ENCODE results near the gene PARVB.

The PARVB gene

DNA sequence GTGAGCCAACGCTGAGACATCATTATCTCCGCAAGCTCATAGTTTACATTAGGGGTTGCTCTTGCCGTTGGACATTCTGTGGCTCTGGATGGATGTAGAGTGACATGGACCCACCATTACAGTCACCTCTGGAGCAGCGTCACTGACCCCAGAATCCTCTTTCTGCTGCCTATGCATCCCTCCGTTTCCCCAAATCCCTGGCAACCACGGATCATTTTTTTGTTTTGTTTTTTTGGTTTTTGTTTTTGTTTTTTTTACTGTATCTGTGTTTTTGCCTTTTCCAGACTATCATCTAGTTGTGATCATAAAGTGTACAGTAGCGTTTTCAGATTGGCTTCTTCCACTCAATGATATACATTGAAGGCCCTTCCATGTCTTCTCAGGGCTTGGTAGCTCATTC, 4.0 kb downstream of the PARVB start:
- DNase-seq (ENCODE audit: low read depth), result no peak

DNA sequence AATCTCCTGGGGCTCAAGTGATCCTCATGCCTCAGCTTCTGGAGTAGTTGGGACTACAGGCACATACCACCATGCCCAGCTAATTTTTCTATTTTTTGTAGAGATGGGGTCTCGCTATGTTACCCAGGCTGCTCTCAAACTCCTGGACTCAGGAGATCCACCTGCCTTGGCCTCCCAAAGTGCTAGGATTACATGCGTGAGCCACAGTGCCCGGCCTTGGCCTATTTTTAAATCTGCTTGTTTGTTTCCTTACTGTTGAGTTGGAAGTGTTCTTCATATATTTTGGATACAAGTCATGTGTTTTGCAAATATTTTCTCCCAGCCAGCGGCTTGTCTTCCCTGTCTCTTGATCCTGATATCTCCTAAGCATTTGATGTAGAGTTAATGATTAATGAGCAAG, 5.0 kb downstream of the PARVB start:
- DNase-seq (ENCODE audit: low read depth), result no peak

DNA sequence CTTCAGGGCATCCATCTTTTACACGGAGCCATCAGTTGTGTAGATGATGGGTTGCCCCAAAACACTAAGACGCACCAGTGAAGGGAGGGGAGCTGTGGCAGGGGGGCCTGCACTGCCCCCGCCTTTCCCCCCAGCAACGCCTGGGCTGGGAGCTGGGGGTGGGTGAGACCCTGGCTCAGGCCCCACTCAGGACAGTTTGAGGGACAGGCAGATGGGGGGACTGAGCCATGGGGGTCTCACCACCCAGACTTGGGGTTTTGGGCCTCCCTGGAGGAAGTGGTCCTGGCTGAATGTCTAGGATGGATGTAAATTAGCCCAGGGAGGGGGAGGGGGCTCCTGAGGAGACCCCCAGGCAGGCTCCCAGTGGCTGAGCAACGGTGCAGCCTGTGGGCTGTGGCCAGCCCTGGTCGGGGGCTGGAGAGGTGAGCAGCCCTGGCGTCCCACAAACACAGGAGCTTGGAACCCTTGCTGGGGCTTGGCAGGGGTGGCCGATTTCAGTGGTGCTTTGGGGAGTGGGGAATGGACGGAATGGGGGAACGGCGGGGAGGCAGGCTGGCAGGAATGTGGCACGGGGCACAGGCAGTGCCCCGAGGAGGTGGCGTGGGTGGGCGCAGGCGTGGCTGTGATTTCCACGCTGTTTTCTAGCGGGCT, 6.1 kb downstream of the PARVB start:
- DNase-seq (ENCODE audit: low read depth), result no peak

DNA sequence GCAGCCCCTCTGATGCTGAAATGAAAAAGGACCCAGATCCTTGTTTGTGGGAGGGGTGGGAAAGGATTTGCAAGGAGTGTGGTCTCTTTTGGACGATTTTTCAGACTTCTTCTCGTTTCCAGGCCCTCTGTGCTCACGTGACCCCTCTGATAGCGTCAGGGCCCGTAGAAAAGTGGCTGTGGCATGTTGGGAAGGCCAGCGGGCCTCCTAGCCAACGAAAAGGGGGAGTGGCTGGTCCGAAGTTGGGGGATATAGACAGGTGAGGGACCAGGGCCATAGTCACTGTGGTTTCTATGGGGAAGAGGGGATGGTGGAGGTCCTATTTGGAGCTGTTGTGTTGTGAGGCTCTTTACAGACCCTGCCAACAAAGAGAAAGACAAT, 6.6 kb downstream of the PARVB start:
- no peak for DNase-seq (ENCODE audit: low read depth)

DNA sequence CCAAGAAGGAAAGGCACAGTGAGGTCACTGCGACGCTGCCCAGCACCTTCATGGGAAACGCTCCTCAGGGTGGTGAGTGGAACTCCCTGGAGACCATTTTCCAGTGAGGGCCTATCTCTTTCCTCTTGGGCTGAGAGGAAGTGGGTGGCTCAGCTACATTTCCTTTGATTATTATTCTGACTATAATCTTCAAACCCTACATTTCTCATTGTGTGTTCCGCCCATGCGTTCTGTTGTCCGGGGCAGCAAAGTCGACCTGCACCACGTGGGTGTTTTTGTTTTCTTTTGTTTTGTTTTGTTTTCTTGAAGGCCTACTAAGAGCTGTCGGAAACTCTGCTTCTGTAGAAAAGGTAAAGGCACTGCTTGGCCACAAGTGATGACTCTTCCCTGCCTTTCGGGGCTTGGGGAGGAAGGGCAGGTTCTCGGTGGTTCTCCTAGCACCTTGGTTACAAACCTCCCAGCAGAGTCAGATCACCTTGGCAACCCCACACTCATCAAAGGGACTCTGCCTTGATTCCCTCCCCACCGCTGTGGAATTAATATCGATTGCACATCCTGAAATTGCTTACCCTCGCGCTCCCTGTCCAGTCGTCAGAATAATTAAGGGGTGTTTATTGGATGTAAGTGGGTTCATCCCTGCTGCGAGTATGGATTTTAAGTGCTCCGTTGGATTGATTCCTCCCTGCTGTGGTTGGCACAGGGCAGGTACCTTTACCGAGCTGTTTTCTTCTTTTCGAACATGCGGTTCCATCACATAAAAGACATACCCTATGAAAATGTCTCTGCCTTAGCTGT, 7.3 kb downstream of the PARVB start:
- DNase-seq (ENCODE audit: low read depth), result no peak

DNA sequence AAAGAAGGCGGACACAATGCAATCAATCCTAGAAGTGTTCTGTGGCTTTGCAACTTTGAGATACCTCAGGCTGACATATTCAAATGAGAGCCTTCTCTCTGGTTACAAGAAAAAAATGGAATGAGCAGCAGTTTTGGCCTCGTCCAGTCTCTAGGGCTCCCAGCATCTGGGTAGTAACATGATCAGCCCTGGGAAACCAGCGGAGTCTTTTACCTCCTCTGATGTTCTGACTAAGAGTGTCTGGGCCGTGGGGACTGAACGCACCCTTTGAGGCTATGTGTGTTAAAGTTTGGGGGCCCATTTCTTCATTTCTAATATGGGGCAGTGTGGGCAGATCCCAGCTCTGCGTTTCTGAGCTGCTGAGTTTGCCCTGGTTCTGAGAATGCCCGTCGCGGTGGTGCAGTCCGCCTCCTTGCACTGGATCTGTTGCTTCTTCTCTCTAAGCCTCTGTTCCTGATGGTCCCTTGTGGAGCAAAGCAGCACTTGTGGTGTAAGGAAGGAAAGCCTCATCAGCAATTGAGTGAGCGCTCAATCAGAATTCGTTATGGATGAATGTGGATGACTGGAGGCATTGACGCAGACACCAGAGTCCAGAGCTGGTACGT, 8.1 kb downstream of the PARVB start:
- DNase-seq (ENCODE audit: low read depth), result no peak

DNA sequence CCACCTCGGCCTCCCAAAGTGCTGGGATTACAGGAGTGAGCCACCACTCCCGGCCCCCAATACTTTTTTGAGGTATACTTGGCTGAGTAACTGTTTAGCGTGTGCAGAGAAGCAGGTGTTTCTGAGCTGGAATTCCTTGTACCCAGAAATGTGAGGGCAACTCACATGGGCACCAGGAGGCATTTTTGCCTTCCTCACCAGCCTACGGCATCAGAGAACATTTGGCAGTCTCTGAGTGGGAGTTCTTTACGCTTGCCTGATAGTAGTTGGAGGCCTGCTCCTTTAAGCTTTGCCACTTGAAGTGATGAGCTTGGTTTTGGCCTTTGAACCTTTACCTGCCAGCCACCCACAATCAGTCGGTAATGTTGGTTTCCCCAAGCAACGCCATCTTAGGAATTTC, 9.2 kb downstream of the PARVB start:
- no peak for DNase-seq (ENCODE audit: low read depth)

DNA sequence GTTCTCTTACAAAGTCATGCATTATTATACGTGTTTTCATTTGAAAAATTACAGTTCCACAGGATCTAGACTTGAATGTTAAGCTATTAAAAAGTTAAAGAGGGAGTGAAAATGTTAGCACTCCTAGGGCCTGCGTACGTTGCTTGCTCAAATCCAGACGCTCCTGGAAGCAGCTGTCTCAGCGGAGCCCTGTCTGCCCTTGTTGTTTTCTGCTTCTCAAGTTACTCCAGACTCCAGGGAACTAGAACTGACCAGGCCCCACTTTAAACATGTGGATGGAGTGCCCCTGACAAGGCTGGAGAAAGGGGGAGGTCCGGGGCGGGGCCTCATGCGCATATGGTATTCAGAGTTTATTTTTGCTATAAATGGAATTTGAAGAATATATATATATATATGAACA, 9.6 kb downstream of the PARVB start:
- DNase-seq (ENCODE audit: low read depth), result no peak

DNA sequence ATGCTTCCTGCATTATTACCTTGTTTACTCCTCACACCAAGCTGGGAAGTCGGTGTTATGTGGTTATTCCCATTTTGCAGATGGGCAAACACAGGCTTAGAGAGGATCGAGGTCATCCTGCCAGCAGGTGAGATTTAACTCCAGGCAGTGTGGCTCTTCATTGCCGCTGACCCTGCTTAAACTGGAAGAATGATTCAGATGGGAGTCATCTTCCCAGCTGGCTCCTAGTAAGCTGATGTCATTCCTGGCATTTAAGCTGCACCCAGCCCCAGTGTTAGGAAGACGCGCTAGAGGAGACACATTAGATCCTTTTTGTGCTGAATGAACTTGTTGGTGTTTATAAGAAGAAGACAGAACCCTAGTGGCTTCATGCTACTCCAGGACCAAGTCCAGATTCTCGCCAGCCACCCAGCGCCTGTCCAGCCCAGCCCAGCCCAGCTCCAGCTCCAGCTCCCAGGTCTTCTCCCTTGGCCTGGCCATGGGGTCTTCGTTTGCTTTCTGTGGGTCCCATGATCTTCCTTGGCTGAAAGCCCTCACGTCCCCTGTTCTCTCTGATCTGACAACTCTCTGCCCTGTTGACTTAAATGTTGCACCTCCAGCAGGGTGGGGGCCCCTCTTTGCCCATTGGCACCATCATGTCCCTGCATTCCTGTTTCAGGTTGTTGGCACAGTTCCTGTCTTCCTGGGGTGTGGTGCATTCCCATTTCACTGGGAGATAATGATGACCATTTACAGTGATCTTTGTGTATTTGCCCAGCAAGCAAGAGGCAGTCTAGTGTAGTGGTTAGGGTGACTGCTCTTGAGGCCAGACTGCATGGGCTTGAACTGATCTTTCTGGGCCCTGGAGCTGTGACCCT, 13.6 kb downstream of the PARVB start:
- DNase-seq (ENCODE audit: low read depth), result no peak

DNA sequence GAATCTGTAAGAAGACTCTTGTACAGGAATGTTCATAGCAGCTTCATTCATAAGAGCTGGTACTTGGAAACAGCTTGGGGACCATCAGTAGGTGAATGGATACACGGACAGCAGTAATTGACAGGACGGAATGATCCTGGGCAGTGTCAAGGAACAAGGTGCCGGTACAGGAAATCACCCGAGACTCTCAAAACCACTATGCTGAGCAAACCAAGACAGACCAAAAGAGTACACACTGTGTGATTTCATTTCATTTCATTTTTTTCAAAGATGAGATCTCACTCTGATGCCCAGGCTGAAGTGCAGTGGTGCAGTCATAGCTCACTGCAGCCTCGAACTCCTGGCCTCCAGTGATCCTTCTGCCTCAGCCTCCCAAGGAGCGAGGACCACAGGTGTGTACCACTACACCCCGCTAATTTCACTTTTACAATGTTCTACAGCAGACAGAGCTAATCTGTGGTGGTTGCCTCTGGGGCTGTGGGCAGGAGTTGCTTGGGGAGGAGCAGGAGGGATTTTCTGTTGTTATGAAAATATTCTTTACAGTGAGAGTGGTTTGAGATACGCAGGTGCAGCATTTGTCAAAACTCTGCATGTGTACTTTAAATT, 15.6 kb downstream of the PARVB start:
- DNase-seq (ENCODE audit: low read depth), result no peak

DNA sequence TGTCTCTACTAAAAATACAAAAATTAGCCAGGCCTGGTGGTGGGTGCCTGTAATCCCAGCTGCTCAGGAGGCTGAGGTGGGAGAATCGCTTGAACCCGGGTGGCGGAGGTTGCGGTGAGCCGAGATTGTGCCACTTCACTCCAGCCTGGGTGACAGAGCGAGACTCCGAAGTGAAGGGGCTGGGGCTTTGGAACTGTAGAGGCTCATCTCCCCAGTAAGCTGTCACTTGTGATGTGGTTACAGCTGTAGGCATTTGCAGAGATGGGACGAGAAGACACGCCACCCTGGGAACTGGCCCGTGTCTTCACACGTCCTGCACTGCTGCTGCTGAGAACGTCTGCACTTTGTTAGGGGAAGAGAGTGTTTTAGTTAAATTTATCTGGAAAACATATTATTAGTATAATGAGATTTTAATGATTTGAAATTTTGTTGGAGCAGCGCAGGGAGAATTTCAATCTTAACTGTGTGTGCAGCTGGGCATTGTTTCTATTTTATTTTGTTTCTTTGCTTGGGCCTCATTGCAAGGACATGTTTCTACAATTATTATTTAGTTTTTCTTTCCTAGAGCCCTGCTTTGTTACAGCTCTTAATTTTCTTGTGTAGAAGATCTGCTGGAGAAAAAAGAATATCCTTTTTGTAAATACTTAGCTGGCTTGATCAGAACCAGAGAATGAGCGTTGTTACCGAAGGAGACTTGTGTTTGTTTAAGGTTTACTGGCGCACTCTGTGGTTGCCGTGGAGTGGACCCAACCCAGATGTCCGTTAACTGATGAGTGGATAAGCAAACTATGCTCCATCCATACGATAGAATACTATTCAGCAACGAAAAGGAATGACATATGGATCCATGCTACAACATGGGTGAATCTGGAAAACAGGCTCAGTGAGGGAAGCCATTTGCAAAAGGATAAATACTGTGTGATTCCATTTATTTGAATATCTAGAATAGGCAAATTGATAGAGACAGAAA, 18.4 kb downstream of the PARVB start:
- DNase-seq (ENCODE audit: low read depth), result no peak

DNA sequence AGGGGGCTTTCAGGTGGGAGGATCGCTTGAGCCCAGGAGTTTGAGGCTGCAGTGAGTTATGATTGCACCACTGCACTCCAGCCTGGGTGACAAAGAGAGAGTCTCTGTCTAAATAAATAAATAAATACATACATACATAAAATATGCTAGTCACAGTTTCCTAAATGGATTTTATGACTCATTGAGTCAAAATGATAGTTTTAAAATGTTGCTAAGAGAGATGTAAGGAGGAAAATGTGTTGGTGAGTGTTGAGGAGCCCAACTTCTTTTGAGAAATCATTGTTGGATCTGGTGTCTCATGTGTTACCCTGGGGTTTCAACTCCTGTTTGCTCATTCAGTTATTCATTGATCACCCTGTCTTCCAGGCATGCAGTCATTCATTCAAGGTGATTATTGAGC, 21.0 kb downstream of the PARVB start:
- no peak for DNase-seq (ENCODE audit: low read depth)

DNA sequence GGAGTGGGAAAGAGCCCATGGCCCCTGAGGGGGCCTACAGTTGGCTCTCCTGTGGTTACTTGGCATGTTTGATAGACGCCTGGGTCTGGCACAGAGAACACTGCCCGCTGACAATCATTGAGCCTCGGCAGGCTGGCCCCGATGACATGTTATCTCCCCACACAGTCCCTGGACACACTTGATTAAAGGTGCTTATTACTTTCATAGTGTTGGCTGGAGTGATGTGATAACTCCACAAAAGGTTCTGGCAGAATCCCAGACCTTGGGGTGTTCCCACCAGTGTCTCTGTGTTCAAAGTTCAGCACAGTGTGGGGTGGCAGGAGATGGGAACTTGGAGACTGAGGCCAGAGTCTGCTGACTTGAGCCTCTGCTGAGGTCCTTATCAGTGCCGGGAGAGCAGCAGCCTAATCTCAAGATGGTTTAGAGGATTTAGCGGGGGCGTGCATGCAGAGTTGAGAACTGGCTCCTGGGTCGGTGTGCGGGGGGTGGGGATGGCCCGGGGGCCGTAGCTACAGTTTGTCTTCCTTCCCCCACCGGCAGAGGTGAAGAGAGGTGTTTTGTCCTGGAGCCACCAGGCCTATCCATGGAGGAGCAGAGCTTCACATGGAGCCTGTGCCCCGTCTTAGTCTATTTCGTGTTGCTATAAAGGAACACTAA, 22.5 kb downstream of the PARVB start:
- no peak for DNase-seq (ENCODE audit: low read depth)

DNA sequence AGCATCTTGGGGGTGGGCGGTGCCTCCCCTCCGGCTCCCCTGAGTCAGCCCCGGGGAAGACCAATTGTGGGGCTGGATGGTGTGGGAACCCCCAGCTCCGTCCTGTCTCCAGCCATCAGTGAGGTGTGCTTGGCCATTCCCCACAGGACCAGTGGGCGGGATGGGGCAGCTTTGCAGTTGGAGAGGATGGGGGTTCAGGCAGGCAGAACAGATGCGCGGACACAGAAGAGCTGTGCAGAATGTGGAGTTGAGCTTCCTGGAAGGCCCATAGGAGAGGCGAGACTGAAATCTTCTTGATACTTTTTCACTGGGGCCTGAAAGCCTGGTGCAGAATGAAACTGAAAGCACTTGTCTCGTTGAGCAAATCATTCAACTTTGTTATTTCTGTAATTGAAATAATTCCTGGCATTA, 23.8 kb downstream of the PARVB start:
- DNase-seq (ENCODE audit: low read depth), result no peak

DNA sequence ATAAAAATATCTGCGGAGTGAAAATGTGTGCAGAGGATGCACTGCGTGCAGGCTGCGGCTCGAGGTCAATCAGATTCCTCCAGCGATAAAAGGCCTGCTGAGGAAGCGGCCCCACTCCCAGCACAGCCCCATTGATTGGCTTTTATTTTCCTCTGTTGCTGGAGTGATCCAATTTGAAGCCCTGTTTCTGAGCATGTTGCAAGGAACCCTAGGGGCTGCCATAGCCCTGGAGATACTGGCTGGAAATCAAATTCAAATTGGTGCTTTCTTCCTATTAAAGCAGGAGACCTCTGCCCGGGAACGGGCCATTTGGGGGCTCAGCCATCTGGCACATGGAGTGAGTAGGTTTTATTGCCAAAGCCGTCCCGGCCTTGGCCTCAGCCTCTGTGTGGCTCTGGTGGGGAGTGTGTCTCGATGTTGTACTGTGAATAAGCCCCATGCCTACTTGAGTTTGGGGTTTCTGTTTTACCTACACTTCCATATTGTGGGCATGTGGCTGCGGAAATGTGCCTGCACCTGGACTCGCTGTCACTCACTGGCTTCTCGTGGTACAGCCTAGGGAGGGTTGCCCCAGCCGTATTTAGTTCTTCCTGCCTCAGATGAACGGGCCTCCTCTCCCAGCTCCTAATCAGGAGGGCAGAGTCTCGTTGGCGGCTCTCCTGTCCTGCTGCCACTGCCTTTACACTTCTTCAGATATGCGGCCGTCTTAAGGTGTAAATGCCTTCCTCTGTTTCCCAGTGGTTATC, 25.6 kb downstream of the PARVB start:
- no peak for DNase-seq (ENCODE audit: low read depth)

DNA sequence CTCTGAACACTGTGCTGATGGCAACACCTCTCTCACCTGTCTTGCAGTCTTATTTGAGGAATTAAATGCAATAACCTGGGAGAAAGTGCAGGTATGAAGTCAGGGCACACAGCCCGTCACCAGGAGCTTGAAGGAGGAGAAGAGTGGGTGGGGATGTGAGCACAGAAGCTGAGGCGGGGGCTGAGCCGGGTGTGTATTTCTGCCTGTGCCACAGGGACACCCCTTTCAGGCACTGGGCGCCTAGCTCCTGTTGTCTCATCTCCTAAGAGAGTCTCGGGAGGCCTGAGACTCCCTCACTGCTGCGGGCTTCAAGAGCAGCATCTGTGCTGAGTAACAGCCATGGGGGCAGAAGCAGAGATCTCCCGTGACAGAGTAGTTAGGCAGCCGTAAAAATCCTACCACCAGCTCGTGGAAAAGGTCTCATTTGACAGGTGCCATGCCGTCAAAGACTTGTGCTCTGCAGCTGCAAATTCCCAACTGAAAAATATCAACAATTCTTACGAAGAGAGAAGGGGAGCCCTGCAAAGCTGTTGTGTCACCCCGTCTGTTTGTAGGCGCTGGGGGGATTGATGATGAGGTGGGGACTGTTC, 26.8 kb downstream of the PARVB start:
- no peak for DNase-seq (ENCODE audit: low read depth)

DNA sequence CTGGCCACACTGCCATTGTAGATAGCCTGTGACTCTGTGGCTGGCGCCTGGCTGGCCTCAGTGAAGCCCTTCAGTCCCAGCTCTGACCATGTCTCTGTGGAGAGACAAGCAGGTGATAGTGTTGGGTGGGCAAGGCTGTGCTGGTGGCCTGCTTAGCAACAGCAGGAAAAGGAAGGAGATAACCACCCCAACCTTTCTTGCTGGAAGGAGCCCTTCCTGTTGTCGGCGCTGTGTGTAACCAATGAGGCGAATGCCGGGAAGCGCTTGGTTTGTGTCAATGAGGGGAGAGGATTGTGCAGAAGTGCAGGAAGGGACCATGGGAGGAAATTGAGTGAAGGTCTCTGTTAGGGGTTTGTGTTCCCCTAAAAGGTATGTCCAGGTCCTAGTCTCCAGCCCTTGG, 27.3 kb downstream of the PARVB start:
- no peak for DNase-seq (ENCODE audit: low read depth)

DNA sequence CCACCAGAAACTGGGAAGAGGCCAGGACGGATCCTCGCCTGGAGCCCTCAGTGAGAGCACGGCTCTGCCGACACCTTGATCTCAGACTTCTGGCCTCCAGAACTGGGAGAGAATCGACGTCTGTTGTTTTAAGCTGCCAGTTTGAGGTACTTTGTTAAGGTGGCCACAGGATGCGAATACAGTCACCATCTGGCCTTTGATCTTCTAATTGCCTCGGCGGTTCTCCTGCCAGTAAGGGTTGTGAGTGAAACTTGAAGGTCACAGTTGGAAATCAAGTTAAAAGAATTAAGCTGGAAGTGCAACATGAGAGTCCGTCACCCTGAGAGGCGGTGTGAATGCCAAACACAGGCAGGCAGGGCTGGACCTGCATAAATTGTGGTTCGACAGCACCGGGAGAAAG, 27.9 kb downstream of the PARVB start:
- no peak for DNase-seq (ENCODE audit: low read depth)

DNA sequence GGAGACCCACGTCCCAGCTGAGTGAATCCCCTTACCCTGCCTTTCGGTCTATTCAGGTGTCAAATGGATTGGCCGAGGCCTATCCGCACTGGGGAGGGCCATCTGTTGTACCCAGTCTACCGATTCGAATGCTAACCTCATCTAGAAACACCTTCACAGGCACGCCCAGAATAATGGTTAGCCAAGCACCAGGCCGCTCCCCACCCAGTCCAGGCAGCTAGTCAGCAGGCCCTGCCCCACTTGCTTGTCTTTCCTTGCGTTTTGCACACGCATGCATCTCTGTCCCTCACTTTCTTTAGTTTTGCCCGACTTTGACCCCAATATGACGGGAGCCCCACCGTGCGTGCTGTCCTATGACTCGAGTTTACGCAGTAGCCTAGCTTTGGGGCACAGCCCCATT, 31.7 kb downstream of the PARVB start:
- no peak for DNase-seq (ENCODE audit: low read depth)
